KOPT-K1 (cell line): ENCODE results near the gene ALG8.
"Not testable (repeated sequence)": the region's sequence is repeated elsewhere in the genome, so short reads cannot be mapped to it uniquely, and the experiment has no call there.

Experiments used
- H3K27ac ChIP-seq: fragments of 200-600 bp; sonication (generic); 2 replicates; pipeline ENCODE4 v1.5.1; 2016; ENCODE audit warnings: antibody characterized with exemption, mild to moderate bottlenecking, low read depth, low read length; ENCODE audit not compliant: poor library complexity, severe bottlenecking
- H3K36me3 ChIP-seq: fragments of 200-600 bp; sonication (generic); 2 replicates; pipeline ENCODE4 v1.5.1; 2017; ENCODE audit warnings: antibody characterized with exemption, mild to moderate bottlenecking, low read length, moderate library complexity; ENCODE audit not compliant: insufficient read depth
- H3K9me3 ChIP-seq: fragments of 200-600 bp; sonication (generic); 2 replicates; pipeline ENCODE4 v1.5.1; 2017; ENCODE audit warnings: antibody characterized with exemption, low read length, mild to moderate bottlenecking; ENCODE audit not compliant: insufficient read depth, poor library complexity, severe bottlenecking

ALG8 gene

GRCh38 chr11:78076733-78077403 lies 62.6 kb downstream of the ALG8 start:
- H3K36me3 ChIP-seq, result peaks cover 39% of the 10 kb centered on the region
- no peaks in the 10 kb centered on the region for H3K9me3 ChIP-seq
- H3K27ac ChIP-seq, result no peak overlapping the region

GRCh38 chr11:78074756-78075155 lies 64.7 kb downstream of the ALG8 start:
- Histone ChIP-seq H3K9me3 (no peaks in the 10 kb centered on the region), H3K27ac (no peak overlapping the region), H3K36me3 (peaks cover 58% of the 10 kb centered on the region)

- Histone ChIP-seq H3K9me3 (no peaks in the 10 kb centered on the region), H3K27ac (no peak overlapping the region), H3K36me3 (peaks cover 76% of the 10 kb centered on the region)
These were observed 67.0 kb downstream of the ALG8 start for GRCh38 chr11:78072455-78072854.

- Histone ChIP-seq H3K36me3 (peaks cover 76% of the 10 kb centered on the region), H3K9me3 (no peaks in the 10 kb centered on the region), H3K27ac (no peak overlapping the region)
These were observed 67.7 kb downstream of the ALG8 start for GRCh38 chr11:78071717-78072116.

DNA sequence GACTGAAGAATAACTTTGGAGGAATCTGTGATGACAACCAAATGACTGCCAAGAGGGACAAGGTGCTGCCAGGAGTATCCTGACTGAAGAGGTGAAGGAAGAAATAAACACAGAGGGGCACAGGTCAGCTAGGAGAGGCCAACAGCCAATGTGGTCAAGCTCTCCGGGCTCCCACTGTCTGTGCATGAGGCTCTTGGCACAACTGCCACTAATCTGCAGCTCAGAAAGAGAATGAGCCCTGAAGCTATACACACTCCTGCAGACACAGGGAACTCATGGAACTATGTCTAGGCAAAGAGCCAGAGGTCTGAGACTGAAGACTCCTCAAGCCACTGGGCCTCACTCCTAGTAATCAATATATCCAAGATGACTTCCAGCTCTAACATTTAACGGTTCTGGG lies 68.8 kb downstream of the ALG8 start:
- no peak overlapping the region for H3K27ac ChIP-seq
- peaks cover 68% of the 10 kb centered on the region for H3K36me3 ChIP-seq
- H3K9me3 ChIP-seq, result no peaks in the 10 kb centered on the region

DNA sequence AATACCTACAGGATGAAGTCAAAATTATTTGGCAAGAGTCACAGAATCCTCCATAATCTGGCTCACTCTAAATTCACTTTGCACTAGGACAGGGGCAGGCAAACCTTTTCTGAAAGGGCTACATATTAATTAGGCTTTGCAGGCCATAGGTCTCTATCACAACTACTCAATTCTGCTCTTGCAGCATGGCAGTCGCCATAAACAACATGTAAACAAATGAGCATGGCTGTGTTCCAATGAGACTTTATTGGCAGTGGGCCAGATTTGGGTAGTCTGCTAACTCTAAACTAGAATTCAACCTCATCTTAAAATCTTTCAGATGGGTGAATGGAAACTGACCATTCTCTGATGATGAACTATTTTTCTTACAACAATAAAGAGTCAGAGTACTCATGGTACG lies 70.0 kb downstream of the ALG8 start:
- Histone ChIP-seq H3K9me3 (no peaks in the 10 kb centered on the region), H3K27ac (no peak overlapping the region), H3K36me3 (peaks cover 60% of the 10 kb centered on the region)

GRCh38 chr11:78067704-78068103 lies 71.7 kb downstream of the ALG8 start:
- Histone ChIP-seq H3K36me3 (peaks cover 54% of the 10 kb centered on the region), H3K9me3 (no peaks in the 10 kb centered on the region), H3K27ac (no peak overlapping the region)

- Histone ChIP-seq H3K27ac (no peak overlapping the region), H3K36me3 (peaks cover 43% of the 10 kb centered on the region), H3K9me3 (no peaks in the 10 kb centered on the region)
These were observed 73.0 kb downstream of the ALG8 start for GRCh38 chr11:78066471-78066870.

- Histone ChIP-seq H3K9me3 (no peaks in the 10 kb centered on the region), H3K27ac (no peak overlapping the region), H3K36me3 (peaks cover 30% of the 10 kb centered on the region)
These were observed 74.2 kb downstream of the ALG8 start for GRCh38 chr11:78065203-78065602.

- H3K9me3 ChIP-seq, result no peaks in the 10 kb centered on the region
- H3K27ac ChIP-seq, result no peak within 1 kb of the TSS
- peaks cover 15% of the 10 kb centered on the region for H3K36me3 ChIP-seq
These were observed 75.8 kb downstream of the ALG8 start, which contains the start of gene THRSP for GRCh38 chr11:78063440-78064181. TSS of gene THRSP (plus strand) at chr11:78063861. CDS start at chr11:78063882, 21 bp downstream.

DNA sequence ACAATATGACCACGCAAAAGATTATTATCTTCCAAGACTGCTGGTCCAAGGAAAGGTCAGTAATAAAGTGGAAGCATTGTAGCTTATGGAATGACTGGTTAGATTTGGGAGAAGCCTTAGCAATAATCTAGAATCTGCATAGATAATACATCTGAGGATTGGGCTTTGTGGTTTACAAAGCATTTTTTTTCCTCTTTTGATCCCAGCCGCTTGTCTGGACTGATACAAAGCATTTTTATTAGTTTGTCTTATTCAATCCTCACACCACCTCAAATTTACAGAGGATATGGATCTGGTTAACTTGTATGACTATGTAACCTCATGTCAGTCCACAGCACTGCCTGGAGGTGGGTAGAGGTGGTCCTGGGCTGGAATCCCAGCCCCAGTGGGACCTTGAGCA lies 76.8 kb downstream of the ALG8 start:
- Histone ChIP-seq H3K9me3 (no peaks in the 10 kb centered on the region), H3K27ac (no peak overlapping the region), H3K36me3 (peaks cover 6% of the 10 kb centered on the region; the same call in 1 of the 2 replicates)

DNA sequence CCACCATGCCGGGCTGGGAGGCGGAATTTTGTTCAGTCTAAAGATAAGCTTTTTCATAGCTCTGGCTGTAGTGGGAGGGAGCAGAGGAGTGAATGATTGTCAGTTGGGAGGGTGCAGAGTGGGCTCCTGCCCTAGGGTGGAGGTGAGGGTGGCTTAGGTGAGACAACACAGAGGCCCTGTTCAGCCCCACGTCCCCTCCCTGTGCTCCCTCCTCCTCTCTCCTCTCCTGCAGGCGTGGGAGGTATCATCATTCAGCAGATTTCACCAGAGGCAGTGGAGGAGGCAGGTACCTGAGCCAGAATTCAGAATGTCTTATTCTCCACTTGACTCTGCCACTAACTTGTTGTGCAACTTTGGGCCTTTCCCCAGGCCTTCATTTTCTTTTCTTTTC lies 77.5 kb downstream of the ALG8 start:
- no peak overlapping the region for H3K27ac ChIP-seq
- no peaks in the 10 kb centered on the region for H3K9me3 ChIP-seq
- no peaks in the 10 kb centered on the region for H3K36me3 ChIP-seq

DNA sequence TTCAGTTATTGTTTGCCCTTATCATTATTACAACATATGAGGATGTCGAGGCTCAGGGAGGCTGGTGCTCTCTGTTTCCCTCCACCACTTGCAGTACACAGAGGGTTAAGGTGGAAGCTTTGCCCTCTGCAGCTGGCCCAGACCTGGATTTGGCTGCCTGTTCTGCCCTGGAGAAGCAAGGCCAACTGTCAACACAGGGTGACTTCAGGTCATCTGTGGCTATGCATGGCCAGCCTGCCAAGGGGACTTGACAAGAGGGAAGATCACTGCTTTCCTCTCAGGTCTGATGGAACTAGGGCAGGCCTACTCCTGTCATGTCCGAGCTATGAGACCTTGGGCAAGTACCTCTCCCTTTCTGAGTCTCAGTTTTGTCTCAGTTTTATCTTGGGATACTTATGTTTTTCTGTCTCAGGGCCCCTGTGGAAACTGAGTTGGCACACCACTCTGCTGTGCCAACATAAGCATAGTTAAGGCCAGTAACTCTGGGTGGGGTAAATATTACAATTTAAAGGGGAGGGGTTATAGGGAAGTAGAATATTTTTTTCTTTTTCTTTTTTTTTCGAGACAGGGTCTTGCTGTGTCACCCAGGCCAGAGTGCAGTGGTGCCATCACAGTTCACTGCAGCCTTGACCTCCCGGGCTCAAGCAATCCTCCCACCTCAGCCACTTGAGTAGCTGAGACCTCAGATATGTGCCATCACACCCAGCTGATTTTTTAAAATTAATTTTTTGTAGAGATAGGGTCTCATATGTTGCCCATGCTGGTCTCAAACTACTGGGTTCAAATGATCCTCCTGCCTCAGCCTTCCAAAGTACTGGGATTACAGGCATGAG lies 78.1 kb downstream of the ALG8 start:
- H3K9me3 ChIP-seq, result no peaks in the 10 kb centered on the region
- H3K27ac ChIP-seq, result no peak overlapping the region
- H3K36me3 ChIP-seq, result no peaks in the 10 kb centered on the region

DNA sequence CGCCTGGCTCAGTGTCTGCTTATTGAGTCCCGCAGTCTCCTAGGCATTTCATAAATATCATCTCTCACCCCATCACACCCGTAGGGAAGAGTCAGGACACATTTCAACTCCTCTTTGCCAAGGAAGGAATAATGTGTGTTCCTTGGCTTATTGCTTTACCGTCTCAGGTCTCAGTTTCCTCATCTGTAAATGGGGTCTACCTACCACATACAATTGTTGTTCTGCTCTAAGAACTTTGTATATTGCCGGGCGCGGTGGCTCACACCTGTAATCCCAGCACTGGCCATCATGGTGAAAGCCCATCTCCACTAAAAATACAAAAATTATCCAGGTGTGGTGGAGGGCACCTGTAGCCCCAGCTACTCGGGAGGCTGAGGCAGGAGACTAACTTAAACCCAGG lies 78.9 kb downstream of the ALG8 start:
- Histone ChIP-seq H3K36me3 (no peaks in the 10 kb centered on the region), H3K9me3 (no peaks in the 10 kb centered on the region), H3K27ac (no peak overlapping the region)

- not testable (repeated sequence) for H3K9me3 ChIP-seq, H3K27ac ChIP-seq, H3K36me3 ChIP-seq
These were observed 79.6 kb downstream of the ALG8 start for GRCh38 chr11:78059749-78060328.
